ENCODE results near the gene DBX1. TPM values are rescaled to one million over a fixed set of nuclear protein-coding genes. Genes with fewer than 3 reads are reported as not detected.
"Not testable (repeated sequence)": the region's sequence is repeated elsewhere in the genome, so short reads cannot be mapped to it uniquely, and the experiment has no call there.

DBX1 gene
- total and polyA plus RNA-seq, 9 donors: not detected

GRCh38 chr11:20204681-20205080 is 44.4 kb upstream of the DBX1 start:
- Histone ChIP-seq H3K9me3 (no peaks in the 10 kb centered on the region), H3K36me3 (no peaks in the 10 kb centered on the region), H3K4me3 (no peak overlapping the region), H3K4me1 (ENCODE audit: insufficient read depth) (no peaks in the 10 kb centered on the region), H3K27me3 (no peaks in the 10 kb centered on the region), H3K27ac (no peak overlapping the region)
- TF ChIP-seq CTCF (IDR thresholded peaks at IDR 0.05) (no peak), EP300 (IDR thresholded peaks at IDR 0.05) (no peak), POLR2A (IDR thresholded peaks at IDR 0.05) (no peak)
- intact Hi-C loops (cut with DNase I): no loop called here
- no peak for DNase-seq

DNA sequence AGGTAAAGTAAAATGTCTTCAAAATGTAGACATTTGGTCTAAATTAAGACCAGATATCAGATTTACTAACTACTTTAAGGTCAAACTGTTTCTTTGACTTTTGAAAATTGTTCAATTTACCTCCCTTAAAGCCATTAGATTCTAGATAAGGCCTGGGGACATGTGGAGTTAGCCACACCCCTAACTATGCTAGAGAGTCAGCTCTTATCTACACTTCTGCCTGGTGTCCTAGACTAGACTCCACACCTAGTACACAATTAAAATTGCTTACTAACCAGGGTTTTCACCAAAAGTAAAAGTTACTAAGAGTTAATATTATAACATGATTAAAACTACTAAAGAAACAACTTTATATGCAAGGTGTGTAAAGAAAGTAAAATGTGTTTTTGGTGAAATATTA is 43.6 kb upstream of the DBX1 start:
- H3K9me3 ChIP-seq: no peaks in the 10 kb centered on the region
- H3K27me3 ChIP-seq: no peaks in the 10 kb centered on the region
- no peaks in the 10 kb centered on the region for H3K36me3 ChIP-seq
- H3K4me1 ChIP-seq (ENCODE audit: insufficient read depth): no peaks in the 10 kb centered on the region
- no peak overlapping the region for H3K4me3 ChIP-seq
- intact Hi-C loops (cut with DNase I): no loop called here
- no peak for DNase-seq
- no peak overlapping the region for H3K27ac ChIP-seq
- TF ChIP-seq EP300 (IDR thresholded peaks at IDR 0.05) (no peak), POLR2A (IDR thresholded peaks at IDR 0.05) (no peak), CTCF (IDR thresholded peaks at IDR 0.05) (no peak)

- no peaks in the 10 kb centered on the region for H3K4me1 ChIP-seq (ENCODE audit: insufficient read depth)
- H3K36me3 ChIP-seq: no peaks in the 10 kb centered on the region
- H3K9me3 ChIP-seq: no peaks in the 10 kb centered on the region
- no peaks in the 10 kb centered on the region for H3K27me3 ChIP-seq
- WGBS, 3 donors: 10 to 21% (median 14%) methylated on average over 2 of the region's 2 CpGs
- intact Hi-C loops (cut with DNase I): no loop called here
- no peak overlapping the region for H3K27ac ChIP-seq
- TF ChIP-seq CTCF (IDR thresholded peaks at IDR 0.05) (no peak), EP300 (IDR thresholded peaks at IDR 0.05) (no peak), POLR2A (IDR thresholded peaks at IDR 0.05) (no peak)
- no peak for DNase-seq
- H3K4me3 ChIP-seq: no peak overlapping the region
These were observed 41.0 kb upstream of the DBX1 start for GRCh38 chr11:20201231-20201630.

GRCh38 chr11:20200331-20200955 is 40.2 kb upstream of the DBX1 start:
- DNase-seq; H3K27ac ChIP-seq; intact Hi-C loops (cut with DNase I); H3K9me3 ChIP-seq; H3K36me3 ChIP-seq; H3K4me1 ChIP-seq (ENCODE audit: insufficient read depth); H3K27me3 ChIP-seq; H3K4me3 ChIP-seq: not testable (repeated sequence)
- WGBS, 3 donors: 10 to 29% (median 14%) methylated on average over 5 of the region's 5 CpGs

- Histone ChIP-seq H3K9me3 (no peaks in the 10 kb centered on the region), H3K4me1 (ENCODE audit: insufficient read depth) (no peaks in the 10 kb centered on the region), H3K27me3 (no peaks in the 10 kb centered on the region), H3K27ac (no peak overlapping the region), H3K36me3 (no peaks in the 10 kb centered on the region), H3K4me3 (no peak overlapping the region)
- no peak for TF ChIP-seq CTCF (IDR thresholded peaks at IDR 0.05)
- no peak for TF ChIP-seq EP300 (IDR thresholded peaks at IDR 0.05)
- no peak for TF ChIP-seq POLR2A (IDR thresholded peaks at IDR 0.05)
- 7 to 19% (median 18%) methylated on average over 2 of the region's 2 CpGs for WGBS, 3 donors
- DNase-seq: no peak
- intact Hi-C loops (cut with DNase I): no loop called here
These were observed 37.6 kb upstream of the DBX1 start for GRCh38 chr11:20197881-20198280.

All from ovary (tissue), 9 donors.